Activated T-helper 1 cell treated with Interleukin-2 at 50 U/mL for 16 hours (primary cell): ENCODE measurements around the gene HPX.

Experiments used
- DNase-seq: peaks from one replicate; pipeline ENCODE4 v3.0.0-alpha.2; 2020; ENCODE audit warnings: low read depth

The HPX gene, protein sequence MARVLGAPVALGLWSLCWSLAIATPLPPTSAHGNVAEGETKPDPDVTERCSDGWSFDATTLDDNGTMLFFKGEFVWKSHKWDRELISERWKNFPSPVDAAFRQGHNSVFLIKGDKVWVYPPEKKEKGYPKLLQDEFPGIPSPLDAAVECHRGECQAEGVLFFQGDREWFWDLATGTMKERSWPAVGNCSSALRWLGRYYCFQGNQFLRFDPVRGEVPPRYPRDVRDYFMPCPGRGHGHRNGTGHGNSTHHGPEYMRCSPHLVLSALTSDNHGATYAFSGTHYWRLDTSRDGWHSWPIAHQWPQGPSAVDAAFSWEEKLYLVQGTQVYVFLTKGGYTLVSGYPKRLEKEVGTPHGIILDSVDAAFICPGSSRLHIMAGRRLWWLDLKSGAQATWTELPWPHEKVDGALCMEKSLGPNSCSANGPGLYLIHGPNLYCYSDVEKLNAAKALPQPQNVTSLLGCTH

GRCh38 chr11:6440906-6441358 lies at the start of gene HPX:
HPX (minus strand) TSS chr11:6440987; CDS start chr11:6440963, 24 bp downstream.
- DNase-seq, result no peak

DNA sequence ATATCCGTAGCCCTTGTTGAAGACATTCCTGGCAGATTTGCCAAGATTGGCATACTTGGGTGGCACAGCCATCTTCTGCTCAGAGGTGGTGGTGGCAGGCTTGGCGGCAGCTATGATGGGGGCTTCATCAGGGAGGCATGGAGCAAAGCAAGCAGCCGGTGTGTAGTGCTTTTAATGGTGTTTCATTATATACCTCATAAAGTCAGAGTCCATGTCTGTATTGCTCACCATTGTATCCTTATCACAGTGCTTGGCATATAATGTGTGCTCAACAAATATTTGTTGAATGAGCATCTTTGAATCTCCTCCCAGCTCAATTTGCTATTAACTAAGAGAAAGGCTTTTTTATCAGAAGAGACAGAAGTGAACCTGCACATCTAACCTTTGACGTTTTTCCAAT lies 48.5 kb upstream of the HPX start:
- no peak for DNase-seq

DNA sequence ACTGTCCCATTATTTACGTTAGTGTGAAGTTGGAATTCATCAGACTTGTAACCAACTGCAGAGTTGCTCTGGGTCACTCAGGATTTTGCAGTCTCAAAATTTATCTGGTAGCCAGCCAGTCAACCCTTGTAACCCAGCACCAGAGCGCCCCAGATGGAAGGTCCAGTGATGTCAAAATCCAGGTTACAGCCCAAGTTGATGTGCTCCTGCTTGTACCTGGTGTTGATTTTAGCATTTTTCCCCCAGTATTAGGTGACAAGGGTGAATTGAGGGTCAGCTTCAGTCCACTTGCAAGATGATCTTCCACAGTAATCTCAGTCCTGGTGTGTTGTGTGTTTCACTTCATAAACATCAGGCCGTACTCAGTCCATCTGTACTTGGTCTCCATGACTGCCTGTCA lies 48.0 kb upstream of the HPX start:
- DNase-seq, result no peak

DNA sequence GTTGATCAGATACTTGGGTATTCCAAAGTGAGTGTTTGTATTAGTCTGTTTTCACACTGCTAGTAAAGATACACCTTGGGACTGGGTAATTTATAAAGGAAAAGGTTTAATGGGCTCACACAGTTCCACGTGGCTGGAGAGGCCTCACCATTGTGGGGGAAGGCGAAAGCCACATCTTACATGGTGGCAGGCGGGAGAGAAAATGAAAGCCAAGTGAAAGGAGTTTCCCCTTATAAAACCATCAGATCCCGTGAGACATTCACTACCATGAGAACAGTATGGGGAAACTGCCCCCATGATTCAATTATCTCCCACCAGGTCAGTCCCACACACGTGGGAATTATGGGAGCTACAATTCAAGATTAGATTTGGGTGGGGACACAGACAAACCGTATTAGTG lies 47.6 kb upstream of the HPX start:
- DNase-seq, result no peak

GRCh38 chr11:6486938-6487337 lies 46.2 kb upstream of the HPX start:
- no peak for DNase-seq

DNA sequence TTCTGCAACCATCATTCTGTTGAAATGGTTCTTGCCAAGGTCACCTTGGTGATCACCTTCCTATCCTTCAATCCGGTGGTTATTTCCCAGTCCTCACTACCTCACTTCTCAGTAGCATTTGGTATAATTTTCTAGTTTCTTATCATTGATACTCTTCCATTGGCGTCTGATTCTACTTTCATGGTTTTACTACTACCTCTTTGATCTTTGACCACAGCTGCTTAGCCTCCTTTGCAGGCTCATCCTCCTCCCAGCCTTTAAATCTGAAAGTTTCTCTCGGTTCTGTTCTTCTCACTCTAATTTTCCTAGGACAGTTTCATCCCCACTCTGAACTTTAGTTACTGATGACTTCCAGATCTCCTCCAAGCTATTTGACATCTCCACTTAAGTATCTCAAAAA lies 45.5 kb upstream of the HPX start:
- no peak for DNase-seq

DNA sequence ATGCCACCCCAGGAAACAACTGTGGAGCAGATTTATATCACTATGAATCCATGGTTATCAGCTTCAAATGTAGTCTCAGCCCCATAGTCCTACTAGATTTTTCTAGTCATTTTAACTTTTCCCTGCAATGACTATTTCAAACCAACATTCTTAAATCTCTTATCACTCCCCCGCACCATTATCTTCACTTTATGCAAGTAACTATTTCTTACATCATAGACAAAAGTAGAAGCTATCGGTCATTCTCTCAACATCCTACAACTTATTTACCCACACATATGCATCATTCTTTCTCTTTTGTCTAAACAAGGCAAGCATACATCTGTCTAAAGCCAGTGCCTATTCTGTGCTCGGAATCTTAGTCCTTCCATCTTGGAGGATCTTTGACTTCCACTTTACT lies 44.9 kb upstream of the HPX start:
- DNase-seq, result no peak

GRCh38 chr11:6483015-6483414 lies 42.2 kb upstream of the HPX start:
- DNase-seq, result no peak

GRCh38 chr11:6482441-6482840 lies 41.7 kb upstream of the HPX start:
- no peak for DNase-seq

DNA sequence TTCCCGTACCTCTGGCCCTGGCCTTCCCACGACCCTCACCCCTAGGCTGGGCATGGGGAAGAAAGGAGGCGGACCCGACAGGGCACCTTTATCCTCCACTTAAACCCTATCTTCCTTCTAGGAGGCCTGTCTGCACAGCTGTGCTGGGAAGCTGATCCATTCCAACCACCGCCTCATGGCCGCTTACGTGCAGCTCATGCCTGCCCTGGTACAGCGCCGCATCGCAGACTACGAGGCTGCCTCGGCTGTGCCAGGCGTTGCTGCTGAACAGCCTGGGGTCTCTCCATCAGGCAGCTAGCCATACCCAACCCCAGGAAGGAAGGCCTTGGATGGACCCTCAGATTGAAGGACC lies 41.1 kb upstream of the HPX start:
- DNase-seq, result no peak

GRCh38 chr11:6481012-6481923 lies 40.5 kb upstream of the HPX start, which contains the start of the genes ARFIP2 and TIMM10B:
ARFIP2 (minus strand) TSS chr11:6481331; CDS start chr11:6480421, 910 bp downstream.
TIMM10B (plus strand) TSS chr11:6481501; CDS start chr11:6481517, 16 bp downstream.
- peak; percentile 93 for DNase-seq

- no peak for DNase-seq
Measured at GRCh38 chr11:6480299-6480914, 39.6 kb upstream of the HPX start.

GRCh38 chr11:6476571-6476970 lies 35.8 kb upstream of the HPX start:
- no peak for DNase-seq

GRCh38 chr11:6475936-6476335 lies 35.1 kb upstream of the HPX start:
- no peak for DNase-seq

GRCh38 chr11:6474806-6475500 lies 34.2 kb upstream of the HPX start:
- no peak for DNase-seq

DNA sequence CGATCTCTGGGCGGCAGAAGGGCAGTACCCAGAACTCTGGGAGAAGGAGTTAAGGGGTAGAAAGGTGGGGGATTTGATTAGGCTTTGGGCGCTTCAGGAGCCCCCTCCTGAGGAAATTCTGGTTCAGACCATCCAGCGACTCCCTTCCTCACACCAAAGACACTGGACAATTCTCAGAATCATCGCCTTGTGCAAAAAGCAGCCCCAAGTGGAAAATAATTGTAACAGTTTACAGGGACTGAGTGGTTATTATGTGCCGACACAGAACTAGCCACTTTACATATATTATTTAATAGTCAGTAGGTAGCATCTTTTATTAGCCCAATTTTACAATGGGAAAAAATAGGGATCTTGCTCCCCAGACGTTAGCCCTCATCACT lies 33.6 kb upstream of the HPX start:
- DNase-seq, result no peak

DNA sequence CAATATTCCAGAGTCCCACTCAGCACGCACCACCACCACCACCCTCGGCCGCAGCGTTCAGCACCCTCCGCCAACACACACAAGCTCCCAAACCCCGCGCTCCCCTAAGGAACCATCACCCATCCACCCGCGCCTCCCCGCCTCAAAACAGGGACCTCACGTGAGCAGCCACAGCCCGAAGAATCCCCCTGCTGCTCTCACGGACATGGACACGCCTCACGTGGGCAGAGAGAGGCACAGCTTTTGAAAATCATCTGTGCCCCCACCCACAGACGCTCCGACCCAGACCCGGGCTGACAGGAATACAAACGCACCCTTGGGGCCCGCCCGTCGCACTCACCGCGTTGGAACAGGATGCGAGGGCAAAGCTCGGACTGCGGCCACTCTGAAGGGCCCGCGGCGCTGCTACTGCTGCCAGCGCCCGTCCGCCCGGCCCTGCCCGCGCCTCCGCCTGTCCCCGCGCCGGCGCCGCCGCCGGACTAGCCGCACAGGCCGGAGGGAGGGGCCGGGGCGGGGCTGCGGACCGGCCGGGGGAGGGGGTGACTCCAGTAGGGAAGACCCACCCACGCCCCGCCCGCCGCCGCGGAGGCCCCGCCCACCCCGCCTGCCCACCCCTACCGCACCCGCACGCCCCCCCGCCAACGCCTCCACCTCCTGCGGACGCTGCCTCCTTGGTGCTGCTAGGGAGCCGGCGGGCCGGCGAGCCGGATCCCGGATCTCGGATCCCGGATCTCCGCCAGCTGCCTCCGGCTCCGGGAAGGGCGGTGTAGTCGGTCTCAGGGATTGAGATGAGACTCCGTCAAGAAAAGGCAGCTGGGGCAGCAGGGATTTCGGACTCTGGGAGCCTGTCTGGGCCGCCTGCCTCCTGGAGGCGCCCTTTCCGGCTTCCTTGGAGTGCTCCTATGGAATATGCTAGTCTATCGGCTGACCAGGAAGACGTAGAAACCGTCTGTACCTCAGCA lies 32.9 kb upstream of the HPX start, which contains the start of gene TRIM3:
Gene TRIM3 (minus strand): TSS at position 491 of the 962 bp plus-strand sequence. CDS start 8,246 bp downstream, outside the sequence.
- DNase-seq, result peak; percentile 67

- no peak for DNase-seq
Measured at GRCh38 chr11:6472934-6473333, 32.1 kb upstream of the HPX start.

- DNase-seq, result no peak
Measured at GRCh38 chr11:6469599-6469998, 28.8 kb upstream of the HPX start.

DNA sequence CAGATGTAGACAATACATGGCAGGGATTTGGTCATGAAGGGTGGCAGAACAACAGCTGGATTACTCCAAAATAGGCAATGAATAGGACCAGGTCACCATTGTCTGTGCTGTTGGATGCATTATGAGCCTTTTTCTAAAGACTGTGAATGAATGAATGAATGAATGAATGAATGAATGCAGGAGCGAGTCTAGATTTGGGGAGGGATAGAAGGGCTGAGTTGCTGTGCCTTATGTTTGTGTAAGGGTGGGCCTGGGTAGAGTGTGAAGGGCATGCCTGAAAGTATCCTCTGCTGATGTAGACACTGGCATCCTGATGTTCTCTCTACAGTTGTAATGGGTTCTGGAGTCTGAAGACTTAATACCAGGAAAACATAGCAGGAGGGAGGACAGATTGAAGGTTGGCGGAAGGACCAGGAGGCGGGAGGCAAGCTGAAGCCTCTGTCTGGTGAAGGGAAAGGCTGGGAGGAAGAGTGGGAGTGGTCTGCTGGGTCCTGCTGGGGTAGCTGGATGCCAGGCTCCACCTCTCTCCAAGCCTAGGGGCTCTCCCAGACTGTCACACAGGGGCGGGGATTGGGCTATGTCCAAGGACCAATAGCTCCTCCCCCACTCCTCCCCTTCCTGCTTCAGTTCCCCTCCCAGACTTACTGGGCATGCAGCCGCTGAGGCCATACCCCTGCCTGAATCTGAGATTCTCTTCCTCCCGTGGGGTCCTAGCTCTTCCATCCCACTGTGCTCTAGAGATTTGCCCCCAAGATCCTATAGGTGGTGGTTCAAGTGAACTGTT lies 28.1 kb upstream of the HPX start:
- no peak for DNase-seq
